ENCODE data around the gene FER. TPM values are rescaled to one million over a fixed set of nuclear protein-coding genes. Genes with fewer than 3 reads are reported as not detected.

The FER gene
- total RNA-seq, 4 donors from 2014 or later, result 16.1 to 25.7 (median 19.1) TPM

GRCh38 chr5:108813673-108814072 is 66.0 kb downstream of the FER start:
- 29 to 31% methylated on average over 3 of the region's 3 CpGs for WGBS, 2 donors
- no peak for TF ChIP-seq POLR2A (IDR thresholded peaks at IDR 0.05)
- no peak overlapping the region for H3K4me3 ChIP-seq (ENCODE audit: low read depth, poor library complexity, severe bottlenecking)
- intact Hi-C loops (cut with DNase I; ENCODE audit: low total_unique reads), result no loop called here
- no peak for DNase-seq (ENCODE audit: low spot score in 2 of 2)

- WGBS, 2 donors, result 42 to 49% methylated on average over 4 of the region's 4 CpGs
- no peak overlapping the region for H3K4me3 ChIP-seq (ENCODE audit: low read depth, poor library complexity, severe bottlenecking)
- DNase-seq (ENCODE audit: low spot score in 2 of 2), result no peak
- TF ChIP-seq CTCF (IDR thresholded peaks at IDR 0.05), result no peak
- intact Hi-C loops (cut with DNase I; ENCODE audit: low total_unique reads), result no loop called here
Observed at GRCh38 chr5:108814551-108814950, 66.9 kb downstream of the FER start.

GRCh38 chr5:108818613-108819272 is 71.0 kb downstream of the FER start:
- intact Hi-C loops (cut with DNase I; ENCODE audit: low total_unique reads), result no loop called here
- TF ChIP-seq CTCF (IDR thresholded peaks at IDR 0.05) (no peak), POLR2A (IDR thresholded peaks at IDR 0.05) (no peak)
- no peak for DNase-seq (ENCODE audit: low spot score in 2 of 2)
- WGBS, 2 donors, result 92 to 96% methylated on average over 5 of the region's 5 CpGs
- H3K4me3 ChIP-seq (ENCODE audit: low read depth, poor library complexity, severe bottlenecking), result no peak overlapping the region

- TF ChIP-seq POLR2A (IDR thresholded peaks at IDR 0.05) (no peak), CTCF (IDR thresholded peaks at IDR 0.05) (no peak)
- WGBS, 2 donors, result 94 to 100% methylated on average over 3 of the region's 3 CpGs
- no peak overlapping the region for H3K4me3 ChIP-seq (ENCODE audit: low read depth, poor library complexity, severe bottlenecking)
- intact Hi-C loops (cut with DNase I; ENCODE audit: low total_unique reads), result loop anchor here (5.0 kb wide), 1 partner anchor 1611 kb away; no protein-coding TSS in a partner anchor
- no peak for DNase-seq (ENCODE audit: low spot score in 2 of 2)
Observed at GRCh38 chr5:108820983-108821382, 73.3 kb downstream of the FER start.

GRCh38 chr5:108822211-108822947 is 74.7 kb downstream of the FER start:
- H3K4me3 ChIP-seq (ENCODE audit: low read depth, poor library complexity, severe bottlenecking), result no peak overlapping the region
- WGBS, 2 donors, result 92 to 94% methylated on average over 7 of the region's 7 CpGs
- DNase-seq (ENCODE audit: low spot score in 2 of 2), result no peak
- no peak for TF ChIP-seq CTCF (IDR thresholded peaks at IDR 0.05)
- no peak for TF ChIP-seq POLR2A (IDR thresholded peaks at IDR 0.05)
- intact Hi-C loops (cut with DNase I; ENCODE audit: low total_unique reads), result loop anchor here (5.0 kb wide), 1 partner anchor 1610 kb away; no protein-coding TSS in a partner anchor

GRCh38 chr5:108827131-108827530 is 79.4 kb downstream of the FER start:
- 79 to 96% methylated on average over 1 of the region's 1 CpG for WGBS, 2 donors

More at GRCh38 chr5:108827131-108827530, 79.4 kb downstream of the FER start:
- TF ChIP-seq POLR2A (IDR thresholded peaks at IDR 0.05) (no peak), CTCF (IDR thresholded peaks at IDR 0.05) (no peak)
- intact Hi-C loops (cut with DNase I; ENCODE audit: low total_unique reads), result no loop called here
- no peak for DNase-seq (ENCODE audit: low spot score in 2 of 2)
- no peak overlapping the region for H3K4me3 ChIP-seq (ENCODE audit: low read depth, poor library complexity, severe bottlenecking)
